ENCODE measurements around the gene MSLN.

The MSLN gene

DNA sequence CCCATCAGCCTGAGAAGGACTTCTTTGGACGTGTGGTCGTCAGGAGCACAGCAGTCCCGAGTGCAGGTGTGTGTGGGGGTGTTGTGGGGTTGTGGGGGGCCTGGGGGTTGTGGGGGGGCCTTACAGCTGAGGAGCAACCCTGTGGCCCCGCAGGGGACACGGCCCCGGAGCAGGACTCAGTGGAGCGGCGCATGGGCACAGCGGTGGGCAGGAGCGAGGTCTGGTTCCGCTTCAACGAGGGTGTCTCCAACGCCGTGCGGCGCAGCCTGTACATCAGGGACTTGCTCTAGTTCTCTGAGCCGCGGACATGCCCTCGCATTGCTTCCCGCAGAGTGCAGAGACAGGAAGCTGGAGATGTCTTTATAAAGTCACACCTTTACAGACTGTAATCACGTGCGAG is 37.2 kb downstream of the MSLN start:
- TF ChIP-seq, protein P1, sequence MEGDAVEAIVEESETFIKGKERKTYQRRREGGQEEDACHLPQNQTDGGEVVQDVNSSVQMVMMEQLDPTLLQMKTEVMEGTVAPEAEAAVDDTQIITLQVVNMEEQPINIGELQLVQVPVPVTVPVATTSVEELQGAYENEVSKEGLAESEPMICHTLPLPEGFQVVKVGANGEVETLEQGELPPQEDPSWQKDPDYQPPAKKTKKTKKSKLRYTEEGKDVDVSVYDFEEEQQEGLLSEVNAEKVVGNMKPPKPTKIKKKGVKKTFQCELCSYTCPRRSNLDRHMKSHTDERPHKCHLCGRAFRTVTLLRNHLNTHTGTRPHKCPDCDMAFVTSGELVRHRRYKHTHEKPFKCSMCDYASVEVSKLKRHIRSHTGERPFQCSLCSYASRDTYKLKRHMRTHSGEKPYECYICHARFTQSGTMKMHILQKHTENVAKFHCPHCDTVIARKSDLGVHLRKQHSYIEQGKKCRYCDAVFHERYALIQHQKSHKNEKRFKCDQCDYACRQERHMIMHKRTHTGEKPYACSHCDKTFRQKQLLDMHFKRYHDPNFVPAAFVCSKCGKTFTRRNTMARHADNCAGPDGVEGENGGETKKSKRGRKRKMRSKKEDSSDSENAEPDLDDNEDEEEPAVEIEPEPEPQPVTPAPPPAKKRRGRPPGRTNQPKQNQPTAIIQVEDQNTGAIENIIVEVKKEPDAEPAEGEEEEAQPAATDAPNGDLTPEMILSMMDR (IDR thresholded peaks at IDR 0.05): no peak

DNA sequence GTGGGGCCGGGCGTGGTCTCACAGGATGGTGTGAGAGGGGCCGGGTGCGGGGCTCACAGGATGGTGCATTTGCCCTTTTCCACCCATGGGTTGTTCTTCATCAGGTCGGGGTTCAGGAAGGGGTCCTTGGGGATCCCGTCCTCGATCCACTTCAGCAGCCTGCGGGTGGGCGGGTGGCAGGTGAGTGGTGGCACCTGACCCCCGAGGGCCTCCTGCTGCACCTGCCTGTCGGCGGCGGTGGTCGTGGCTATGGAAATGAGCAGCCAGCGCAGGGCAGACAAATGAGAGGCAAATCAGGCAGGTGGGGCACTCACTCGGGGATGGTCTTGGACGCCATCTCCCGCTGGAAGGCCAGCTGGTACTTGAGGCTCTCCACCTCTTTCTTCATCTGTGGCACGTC is 38.1 kb downstream of the MSLN start:
- TF ChIP-seq, protein P1 (IDR thresholded peaks at IDR 0.05): no peak

DNA sequence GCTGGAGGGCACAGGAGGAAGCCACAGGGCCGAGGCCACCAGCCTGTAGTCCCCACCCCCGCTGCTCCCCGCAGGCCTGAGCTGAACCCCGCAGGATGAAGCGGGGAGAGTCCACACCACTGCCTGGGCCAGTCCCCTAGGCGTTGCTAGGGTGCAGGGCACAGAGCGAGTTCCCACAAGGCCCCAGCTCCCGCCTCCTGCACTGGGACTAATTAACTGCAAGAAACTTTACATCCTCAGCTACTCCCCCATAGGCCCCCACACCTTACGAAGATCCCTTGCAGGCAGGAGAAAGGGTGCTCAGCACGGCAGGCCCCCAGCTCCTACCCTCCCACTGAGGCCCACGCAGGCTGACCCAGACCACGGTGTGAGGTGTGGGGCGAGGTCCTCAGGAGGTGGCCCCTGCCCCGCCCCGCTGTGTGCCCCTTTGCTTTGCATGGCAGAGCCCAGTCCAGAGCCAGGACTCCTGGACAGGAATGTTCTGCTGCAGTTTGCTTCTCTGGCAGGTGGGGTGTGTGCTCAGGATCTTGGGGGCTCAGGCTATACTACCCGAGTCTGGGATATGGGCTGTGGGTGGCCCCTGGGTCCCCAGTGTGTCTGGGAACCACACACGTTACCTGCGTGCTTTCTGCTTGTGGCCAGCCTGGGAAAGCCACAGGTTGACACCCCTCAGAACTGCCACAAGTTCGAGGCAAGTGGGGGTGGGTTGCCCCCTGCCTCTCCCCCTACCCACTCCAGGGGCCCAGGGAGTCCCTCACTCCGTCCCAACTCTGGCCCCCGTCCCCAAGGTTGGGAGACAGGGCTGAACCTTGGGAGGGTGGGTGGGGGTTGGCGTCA is 38.8 kb downstream of the MSLN start:
- TF ChIP-seq, protein P1 (IDR thresholded peaks at IDR 0.05): no peak

DNA sequence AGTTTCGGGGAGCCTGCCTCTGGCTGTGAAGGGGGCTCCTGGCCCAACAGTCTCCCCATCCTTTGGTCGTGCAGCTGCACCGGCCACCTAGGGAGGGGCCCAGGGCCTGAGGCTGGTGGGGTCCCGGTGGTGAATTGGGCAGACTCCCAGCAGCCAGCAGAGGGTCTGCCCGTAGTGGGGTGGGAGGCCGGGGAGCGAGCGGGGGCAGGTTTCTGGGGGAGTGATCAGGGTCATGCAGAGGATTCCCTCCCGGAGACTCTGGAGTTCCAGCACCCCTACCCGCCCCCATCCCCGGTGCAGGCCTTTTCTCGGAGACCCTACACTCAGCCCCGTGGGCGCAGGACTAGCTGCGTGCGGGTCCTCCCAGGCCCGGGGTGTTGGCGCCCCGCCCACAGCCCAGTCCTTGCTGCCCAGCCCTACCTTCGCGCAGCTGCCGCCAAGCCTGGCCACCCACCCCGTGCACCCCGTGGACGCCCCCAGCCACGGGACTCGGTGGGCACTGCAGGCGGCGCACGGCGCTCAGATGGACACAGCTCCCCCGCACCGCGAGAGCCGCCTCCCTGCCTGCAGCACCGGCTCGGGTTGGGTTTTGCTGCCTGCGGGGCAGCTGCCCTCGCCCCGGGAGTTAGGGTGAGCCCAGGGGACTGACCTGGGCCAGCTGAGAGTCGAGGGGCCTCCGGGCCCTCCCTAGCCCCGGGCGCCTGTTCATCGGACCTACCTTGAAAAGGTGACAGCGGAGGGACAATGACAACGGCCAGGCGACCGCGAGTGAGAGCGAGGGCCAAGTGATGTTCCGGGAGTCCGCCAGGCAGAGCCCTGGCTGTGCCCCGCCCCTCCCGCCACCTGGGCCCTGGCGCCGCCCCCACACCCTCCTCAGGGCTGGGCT is 39.7 kb downstream of the MSLN start, which contains the start of gene GNG13:
Gene GNG13 (minus strand): TSS at position 787 of the 886 bp plus-strand sequence. CDS start 1,657 bp downstream, outside the sequence.
- TF ChIP-seq, protein P1 (IDR thresholded peaks at IDR 0.05): no peak

DNA sequence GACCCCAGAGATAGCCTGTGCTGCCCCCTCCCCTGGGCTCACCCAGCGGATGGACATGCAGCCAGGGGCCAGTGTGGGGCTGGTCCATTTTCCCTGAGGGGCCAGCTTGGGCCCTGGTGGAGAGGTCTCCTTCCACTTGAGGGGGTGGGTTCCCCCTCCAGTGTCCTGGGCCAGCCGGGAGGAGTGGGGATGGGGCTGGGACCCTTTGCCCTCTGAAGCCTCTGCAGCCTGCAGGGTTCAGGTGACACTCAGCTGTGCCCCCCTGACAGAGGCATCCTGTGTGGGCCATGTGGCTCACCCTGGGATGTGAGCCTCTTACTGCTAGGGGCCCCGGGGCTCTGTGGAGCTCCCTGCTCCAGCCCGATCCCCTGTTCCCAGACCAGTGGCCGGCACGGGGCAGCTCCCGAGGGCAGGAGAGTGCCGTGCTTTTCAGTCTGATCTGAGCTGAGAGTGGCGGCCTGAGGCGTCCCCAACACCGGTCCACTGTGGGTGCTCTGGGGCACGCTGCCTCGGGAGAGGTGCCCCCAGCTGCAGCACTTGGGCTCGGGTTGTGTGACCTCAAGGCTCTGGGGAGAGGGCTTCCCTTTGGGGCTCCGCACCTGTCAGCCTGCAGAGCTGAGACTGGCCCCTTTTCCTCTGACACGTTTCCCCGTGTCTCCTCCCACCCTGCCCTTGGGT is 40.4 kb downstream of the MSLN start:
- TF ChIP-seq, protein P1 (IDR thresholded peaks at IDR 0.05): no peak

DNA sequence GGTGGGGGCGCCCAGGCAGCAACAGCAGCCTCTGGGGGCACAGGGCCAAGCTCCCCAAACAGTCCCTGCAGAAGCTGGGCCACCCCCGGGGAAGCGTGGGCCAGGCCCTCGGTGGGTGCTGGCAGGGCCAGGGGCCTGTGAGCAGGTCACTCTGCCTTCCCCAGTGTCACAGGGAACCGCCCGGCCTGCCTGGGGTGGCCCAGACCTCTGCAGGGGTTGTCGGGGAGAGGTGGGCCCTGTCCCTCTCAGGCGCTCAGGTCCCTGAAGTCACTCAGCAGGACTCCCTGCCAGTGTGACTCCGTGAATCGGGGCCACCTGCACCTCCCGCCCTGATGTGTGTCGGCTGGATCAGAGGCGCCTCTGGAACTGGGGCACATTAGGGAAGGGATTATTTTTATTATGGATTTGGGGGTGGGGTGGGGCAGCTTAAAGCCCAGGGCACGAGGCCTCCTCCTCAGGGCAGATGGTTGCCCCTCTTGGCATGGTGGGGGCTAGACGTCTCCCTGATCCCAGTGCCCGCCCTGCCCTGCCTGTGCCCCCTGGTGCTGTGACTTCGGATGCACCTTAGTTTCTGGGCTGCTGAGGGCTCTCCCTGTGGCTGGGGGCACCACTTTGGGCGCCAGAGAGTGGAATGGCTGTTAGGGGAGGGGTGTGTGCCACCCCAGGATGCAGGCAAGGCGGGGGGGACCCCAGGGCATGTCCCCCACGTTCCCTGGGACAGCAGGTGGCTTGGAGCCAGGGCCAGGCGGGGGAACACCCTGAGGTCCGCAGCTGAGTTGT is 41.2 kb downstream of the MSLN start:
- TF ChIP-seq, protein P1 (IDR thresholded peaks at IDR 0.05): no peak
